Pericardium fibroblast (primary cell): Measurements from ENCODE around the gene HS3ST1. TPM values are rescaled to one million over a fixed set of nuclear protein-coding genes. Genes with fewer than 3 reads are reported as not detected.

Experiments used
- total RNA-seq: library from RNA; depleted of rRNA; stranded (reverse); fragments of >200 nt; gene quantifications from 2 replicates; pipeline ENCODE4 v1.2.3, GENCODE V29; 2015

HS3ST1 gene
- total RNA-seq = 0.12 TPM in 1 of 2 replicates, not detected in the other

DNA sequence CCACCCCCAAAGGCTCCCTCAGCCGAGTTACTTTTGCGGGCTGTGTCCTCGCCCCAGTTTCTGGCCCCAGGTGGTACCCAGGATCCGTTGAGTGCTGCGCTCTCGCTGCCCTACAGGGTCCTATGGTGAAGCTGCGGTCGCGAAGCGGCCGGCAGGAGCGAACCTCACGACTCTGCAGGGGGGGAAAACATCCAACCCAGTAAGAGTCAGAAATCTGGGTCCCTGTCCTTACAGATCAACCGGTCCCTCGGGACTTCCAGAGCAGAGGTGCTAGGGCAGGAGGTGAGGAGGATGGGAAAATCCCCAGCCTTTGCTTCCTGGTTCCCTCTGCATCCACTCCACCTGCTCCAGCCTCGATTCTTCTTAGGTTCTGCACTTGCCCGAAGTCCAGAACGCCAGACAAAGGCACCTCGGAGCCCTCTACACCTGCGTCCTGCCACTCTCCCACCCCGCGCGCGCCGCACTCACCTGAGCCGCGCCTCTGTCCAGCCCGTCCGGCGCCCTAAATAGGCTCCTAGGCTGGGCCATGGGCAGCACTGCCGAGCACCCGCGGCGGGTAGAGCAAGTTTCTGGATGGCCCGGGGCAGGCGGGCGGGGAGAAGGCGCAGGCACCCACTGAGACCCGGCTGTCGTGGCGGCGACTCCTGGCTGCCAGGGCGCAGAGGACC, at the start of gene HS3ST1:
TSS of gene HS3ST1 (minus strand) at position 664 of the 668 bp plus-strand sequence. CDS start 28,889 bp downstream, outside the sequence.

